GM12878 (cell line): ENCODE data around the gene DOCK2. TPM values are rescaled to one million over a fixed set of nuclear protein-coding genes. Genes with fewer than 3 reads are reported as not detected.

Experiments used
- ATAC-seq: fragments of 200-7000 bp; cut with Tn5 transposase; 3 replicates; pipeline ENCODE4 v1.9.1; 2020; ENCODE audit warnings: mild to moderate bottlenecking, moderate library complexity
- BruUV-seq: library from RNA; stranded (reverse); fragments of 400-500 nt; replicated peaks from 2 replicates; lab custom pipeline; 2021; lab: Mats Ljungman, UMichigan
- CTCF ChIA-PET: fragments of 300-600 bp; sonication (Branson Sonifier 250); formaldehyde crosslinking; extraction: SDS; loops from one replicate; lab custom pipeline; 2021; ENCODE audit warnings: inconsistent platforms; lab: Yijun Ruan, JAX
- POLR2A ChIA-PET: fragments of 350-600 bp; formaldehyde crosslinking; extraction: SDS; loops from one replicate; lab custom pipeline; 2021; ENCODE audit warnings: inconsistent platforms; lab: Charles Lee
- RAD21 ChIA-PET: fragments of 300-600 bp; sonication (Branson Sonifier 250); formaldehyde crosslinking; loops from one replicate; lab custom pipeline; 2023; ENCODE audit warnings: antibody characterized with exemption; ENCODE audit not compliant: unreplicated experiment; lab: Charles Lee
- SMC1A ChIA-PET: fragments of 300-600 bp; sonication (Branson Sonifier 250); formaldehyde crosslinking; loops from one replicate; lab custom pipeline; 2023; ENCODE audit not compliant: unreplicated experiment, uncharacterized antibody; lab: Charles Lee
- DNase-seq: peaks from one replicate; pipeline ENCODE4 v3.0.0-alpha.2; 2011; ENCODE audit warnings: low read depth, low spot score
- FAIRE-seq: peaks from 3 replicates; lab custom pipeline; 2011; peaks lifted over from hg19 to GRCh38; lab: Jason Lieb, UNC
- H2AFZ ChIP-seq: 2 replicates; pipeline ENCODE4 v1.6.0; 2011; ENCODE audit warnings: low read depth, low read length, control low read depth; ENCODE audit not compliant: control insufficient read depth
- H3K27ac ChIP-seq: 2 replicates; pipeline ENCODE4 v1.5.1; 2011; ENCODE audit warnings: control low read depth; ENCODE audit not compliant: control insufficient read depth, insufficient read depth
- H3K27me3 ChIP-seq, 2 experiments: replicated peaks in 1 of 2; 2 replicates each; pipeline versions ENCODE4 v1.6.0 to v1.6.1; 2011; ENCODE audit warnings: low read length in 1 of 2; ENCODE audit not compliant: control insufficient read depth in 2 of 2, insufficient read depth in 2 of 2
- H3K36me3 ChIP-seq, 2 experiments: 2 replicates each; pipeline ENCODE4 v1.5.1; 2011; ENCODE audit warnings: low read length in 1 of 2; ENCODE audit not compliant: control insufficient read depth in 2 of 2, insufficient read depth in 2 of 2
- H3K4me1 ChIP-seq: 2 replicates; pipeline ENCODE4 v1.6.1; 2011; ENCODE audit warnings: mild to moderate bottlenecking, low read length, moderate library complexity, mixed read lengths; ENCODE audit not compliant: control insufficient read depth, insufficient read depth
- H3K4me2 ChIP-seq: 2 replicates; pipeline ENCODE4 v1.6.0; 2011; ENCODE audit warnings: control low read depth; ENCODE audit not compliant: control insufficient read depth, insufficient read depth
- H3K4me3 ChIP-seq: fragments of 200-600 bp; sonication (generic); 2 replicates; pipeline ENCODE4 v1.5.1; 2016
- H3K79me2 ChIP-seq: 2 replicates; pipeline ENCODE4 v1.6.0; 2011; ENCODE audit warnings: low read length; ENCODE audit not compliant: control insufficient read depth, insufficient read depth
- H3K9ac ChIP-seq: 2 replicates; pipeline ENCODE4 v1.8.0; 2011; ENCODE audit warnings: low read length, control low read depth, mixed read lengths; ENCODE audit not compliant: control insufficient read depth, insufficient read depth
- H3K9me3 ChIP-seq: replicated peaks from 3 replicates; pipeline ENCODE4 v1.5.1; 2011; ENCODE audit warnings: mild to moderate bottlenecking, low read length; ENCODE audit not compliant: control insufficient read depth, insufficient read depth
- H4K20me1 ChIP-seq: 2 replicates; pipeline ENCODE4 v1.6.0; 2011; ENCODE audit not compliant: control insufficient read depth, insufficient read depth
- CBFB ChIP-seq: IDR thresholded peaks from 2 replicates; pipeline ENCODE4 v1.6.1; 2016; ENCODE audit warnings: antibody characterized with exemption, low read depth
- CHD1 ChIP-seq: IDR thresholded peaks from 2 replicates; pipeline ENCODE4 v1.6.1; 2012; ENCODE audit warnings: low read depth, low read length, improper control_type of control experiment
- CHD2 ChIP-seq: IDR thresholded peaks from 2 replicates; pipeline ENCODE4 v1.6.1; 2011; ENCODE audit warnings: low read depth, low read length, improper control_type of control experiment, borderline replicate concordance
- EP300 ChIP-seq, 2 experiments: fragments of 150-350 bp in 1 of 2; IDR thresholded peaks; 2 replicates each; pipeline ENCODE4 v1.6.1; 2011 to 2012; ENCODE audit warnings: low read depth in 2 of 2, low read length in 2 of 2, borderline replicate concordance in 1 of 2, improper control_type of control experiment in 1 of 2, inconsistent platforms in 1 of 2; ENCODE audit not compliant: control insufficient read depth in 1 of 2
- HCFC1 ChIP-seq: fragments of 150-350 bp; IDR thresholded peaks from 2 replicates; pipeline ENCODE4 v1.6.1; 2014; ENCODE audit warnings: low read length
- HDAC6 ChIP-seq: fragments of 200-600 bp; sonication (generic); IDR thresholded peaks from one replicate; pipeline ENCODE4 v1.8.0; 2017; ENCODE audit warnings: antibody characterized with exemption; ENCODE audit not compliant: unreplicated experiment
- HDGF ChIP-seq: fragments of 450-650 bp; IDR thresholded peaks from 2 replicates; pipeline ENCODE4 v1.6.1; 2016; ENCODE audit warnings: antibody characterized with exemption
- KLF5 ChIP-seq: fragments of 450-650 bp; IDR thresholded peaks from 2 replicates; pipeline ENCODE4 v1.6.1; 2014; ENCODE audit warnings: mild to moderate bottlenecking; ENCODE audit not compliant: partially characterized antibody
- MEF2B ChIP-seq: fragments of 450-650 bp; IDR thresholded peaks from 2 replicates; pipeline ENCODE4 v1.6.1; 2018; ENCODE audit warnings: mild to moderate bottlenecking, moderate library complexity; ENCODE audit not compliant: partially characterized antibody, poor library complexity, severe bottlenecking
- NBN ChIP-seq: fragments of 450-650 bp; IDR thresholded peaks from 2 replicates; pipeline ENCODE4 v1.6.1; 2016
- RELA ChIP-seq: fragments of 450-650 bp; IDR thresholded peaks from 2 replicates; pipeline ENCODE4 v1.8.0; 2014; ENCODE audit warnings: borderline replicate concordance; ENCODE audit not compliant: partially characterized antibody
- SMAD5 ChIP-seq: IDR thresholded peaks from 2 replicates; pipeline ENCODE4 v1.6.1; 2016; ENCODE audit warnings: antibody characterized with exemption, low read depth
- SP1 ChIP-seq: IDR thresholded peaks from one replicate; pipeline ENCODE4 v1.6.1; 2011; ENCODE audit warnings: low read depth, low read length
- SREBF2 ChIP-seq: IDR thresholded peaks from 2 replicates; pipeline ENCODE4 v1.6.1; 2012; ENCODE audit warnings: mild to moderate bottlenecking, low read length
- TCF3 ChIP-seq: IDR thresholded peaks from 2 replicates; pipeline ENCODE4 v1.6.1; 2012; ENCODE audit warnings: low read depth, mild to moderate bottlenecking, low read length, borderline replicate concordance; ENCODE audit not compliant: insufficient read depth
- ZNF207 ChIP-seq: fragments of 450-650 bp; IDR thresholded peaks from 2 replicates; pipeline ENCODE4 v1.6.1; 2014; ENCODE audit warnings: antibody characterized with exemption, mild to moderate bottlenecking, borderline replicate concordance
- ZNF217 ChIP-seq: fragments of 450-650 bp; IDR thresholded peaks from 2 replicates; pipeline ENCODE4 v1.6.1; 2017; ENCODE audit warnings: antibody characterized with exemption, mild to moderate bottlenecking
- WGBS: methylation state at CpG from one replicate; pipeline ENCODE4 v1.1.6; 2016; ENCODE audit warnings: low lambda C conversion rate; ENCODE audit not compliant: insufficient replicate concordance, insufficient coverage; ENCODE audit errors: missing lambda C conversion rate; 5-methylcytosine and 5-hydroxymethylcytosine counted together
- in situ Hi-C: fragments of 300-500 bp; cut with MboI; formaldehyde crosslinking; loops from 9 replicates; pipeline ENCODE4 v1.14.3; 2018; ENCODE audit warnings: mixed read lengths
- intact Hi-C: fragments of 100-400 bp; cut with micrococcal nuclease; formaldehyde crosslinking; loops from one replicate; pipeline ENCODE4 v1.14.2; 2022; ENCODE audit not compliant: unreplicated experiment
- polyA plus RNA-seq, 11 experiments: library from polyadenylated mRNA; depleted of rRNA in 4 of 11; unstranded in 6 of 11; stranded (reverse) in 5 of 11; fragments of >200 nt; fragmentation: Nextera tagmentation in 4 of 11; fragmentation: Illumina TruSeq in 1 of 11; extraction: Ambion mirVana in 4 of 11; extraction: Trizol in 1 of 11; gene quantifications; 1 replicate in 1 of 11; 2 replicates in 10 of 11; pipeline versions ENCODE4 v1.2.1 to v1.2.3, GENCODE V29; 2011 to 2016; ENCODE audit warnings: inconsistent platforms in 2 of 11, missing spikeins in 2 of 11, low read depth in 1 of 11
- total RNA-seq, 4 experiments: library from RNA; depleted of rRNA in 3 of 4; stranded (reverse); fragments of >200 nt in 3 of 4; fragmentation: Illumina TruSeq in 1 of 4; extraction: Trizol in 1 of 4; gene quantifications; 2 replicates each; pipeline versions ENCODE4 v1.2.1 to v1.2.3, GENCODE V29; 2013 to 2021
- TF ChIP-seq, protein P1 (sequence below): fragments of 150-350 bp; IDR thresholded peaks from 2 replicates; pipeline ENCODE4 v1.6.1; 2014; ENCODE audit warnings: mild to moderate bottlenecking, low read depth, low read length
- TF ChIP-seq, protein P2 (sequence below): IDR thresholded peaks from 2 replicates; pipeline ENCODE4 v1.6.1; 2012; ENCODE audit warnings: low read depth, low read length, improper control_type of control experiment

The DOCK2 gene
- total and polyA plus RNA-seq, 10 of the 15 experiments (the other 5 are each of a cell fraction or from before 2014, with no cell fraction given): 34.2 to 192 (median 118) TPM

DNA sequence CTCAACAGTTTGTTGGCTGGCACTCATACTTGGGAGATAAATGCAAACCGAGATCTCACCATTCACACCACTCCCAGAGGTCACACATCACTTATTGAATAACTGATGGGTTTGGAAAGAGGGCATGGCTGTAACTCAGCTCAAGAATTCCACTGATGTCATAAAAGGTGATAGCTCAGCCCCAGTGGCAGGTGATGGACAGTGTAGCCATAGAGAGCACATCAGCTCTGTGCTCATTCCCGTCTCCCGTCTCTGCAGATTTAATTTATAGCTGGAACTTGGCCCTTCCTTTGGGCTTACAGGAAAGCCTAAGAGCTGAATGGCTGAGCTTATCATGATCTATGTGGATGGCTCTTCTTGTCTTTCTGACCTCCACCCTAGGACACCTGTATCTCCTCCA, 283.4 kb downstream of the DOCK2 start:
- no peak overlapping the region for H3K4me3 ChIP-seq
- H3K9ac ChIP-seq: no peak overlapping the region
- DNase-seq (no peak), ATAC-seq (no peak), FAIRE-seq (no peak)
- ChIA-PET CTCF (no interaction called here), RAD21 (no interaction called here), POLR2A (no interaction called here), SMC1A (no interaction called here)
- WGBS: 94% methylated on average over 3 of the region's 3 CpGs
- H2AFZ ChIP-seq: no peak overlapping the region
- no TSS peak for BruUV-seq
- H3K79me2 ChIP-seq: no peaks in the 10 kb centered on the region; the same call in 1 of the 2 replicates
- peaks cover 5% of the 10 kb centered on the region; the same call in 1 of the 2 replicates for H3K4me1 ChIP-seq
- no peak overlapping the region for H3K27ac ChIP-seq
- intact Hi-C loops (no loop called here), in situ Hi-C loops (no loop called here)
- no peaks in the 10 kb centered on the region for H3K27me3 ChIP-seq
- H3K36me3 ChIP-seq: peaks cover 0 to 2% of the 10 kb centered on the region in 2 experiments; a peak in 3 of 4 replicates
- H3K4me2 ChIP-seq: no peak overlapping the region
- TF ChIP-seq HCFC1 (no peak), ZNF217 (no peak), CHD1 (no peak), HDGF (no peak), CHD2 (no peak), EP300 (IDR thresholded peaks at IDR 0.05; ENCODE audit: borderline replicate concordance in 1 of 2, control insufficient read depth in 1 of 2, low read depth in 2 of 2, low read length in 2 of 2) (no peak), SREBF2 (no peak), KLF5 (no peak), HDAC6 (no peak), MEF2B (no peak), RELA (no peak), SMAD5 (no peak), ZNF207 (no peak), SP1 (no peak), NBN (no peak), CBFB (no peak), TCF3 (no peak)
- TF ChIP-seq, protein P1, sequence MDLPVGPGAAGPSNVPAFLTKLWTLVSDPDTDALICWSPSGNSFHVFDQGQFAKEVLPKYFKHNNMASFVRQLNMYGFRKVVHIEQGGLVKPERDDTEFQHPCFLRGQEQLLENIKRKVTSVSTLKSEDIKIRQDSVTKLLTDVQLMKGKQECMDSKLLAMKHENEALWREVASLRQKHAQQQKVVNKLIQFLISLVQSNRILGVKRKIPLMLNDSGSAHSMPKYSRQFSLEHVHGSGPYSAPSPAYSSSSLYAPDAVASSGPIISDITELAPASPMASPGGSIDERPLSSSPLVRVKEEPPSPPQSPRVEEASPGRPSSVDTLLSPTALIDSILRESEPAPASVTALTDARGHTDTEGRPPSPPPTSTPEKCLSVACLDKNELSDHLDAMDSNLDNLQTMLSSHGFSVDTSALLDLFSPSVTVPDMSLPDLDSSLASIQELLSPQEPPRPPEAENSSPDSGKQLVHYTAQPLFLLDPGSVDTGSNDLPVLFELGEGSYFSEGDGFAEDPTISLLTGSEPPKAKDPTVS: no peak
- TF ChIP-seq, protein P2, sequence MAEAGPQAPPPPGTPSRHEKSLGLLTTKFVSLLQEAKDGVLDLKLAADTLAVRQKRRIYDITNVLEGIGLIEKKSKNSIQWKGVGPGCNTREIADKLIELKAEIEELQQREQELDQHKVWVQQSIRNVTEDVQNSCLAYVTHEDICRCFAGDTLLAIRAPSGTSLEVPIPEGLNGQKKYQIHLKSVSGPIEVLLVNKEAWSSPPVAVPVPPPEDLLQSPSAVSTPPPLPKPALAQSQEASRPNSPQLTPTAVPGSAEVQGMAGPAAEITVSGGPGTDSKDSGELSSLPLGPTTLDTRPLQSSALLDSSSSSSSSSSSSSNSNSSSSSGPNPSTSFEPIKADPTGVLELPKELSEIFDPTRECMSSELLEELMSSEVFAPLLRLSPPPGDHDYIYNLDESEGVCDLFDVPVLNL: no peak
- no peaks in the 10 kb centered on the region for H3K9me3 ChIP-seq
- H4K20me1 ChIP-seq: no peaks in the 10 kb centered on the region
